GM18867 (cell line): ENCODE measurements around the gene PANK4.
A peak's percentile ranks its signal among the peaks of the same experiment; 100 is the strongest.

Experiments
- ATAC-seq: cut with Tn5 transposase; IDR thresholded peaks from one replicate; pipeline ENCODE4 v1.9.1; 2021; ENCODE audit warnings: mild to moderate bottlenecking, moderate library complexity; ENCODE audit not compliant: unreplicated experiment

PANK4 gene

DNA sequence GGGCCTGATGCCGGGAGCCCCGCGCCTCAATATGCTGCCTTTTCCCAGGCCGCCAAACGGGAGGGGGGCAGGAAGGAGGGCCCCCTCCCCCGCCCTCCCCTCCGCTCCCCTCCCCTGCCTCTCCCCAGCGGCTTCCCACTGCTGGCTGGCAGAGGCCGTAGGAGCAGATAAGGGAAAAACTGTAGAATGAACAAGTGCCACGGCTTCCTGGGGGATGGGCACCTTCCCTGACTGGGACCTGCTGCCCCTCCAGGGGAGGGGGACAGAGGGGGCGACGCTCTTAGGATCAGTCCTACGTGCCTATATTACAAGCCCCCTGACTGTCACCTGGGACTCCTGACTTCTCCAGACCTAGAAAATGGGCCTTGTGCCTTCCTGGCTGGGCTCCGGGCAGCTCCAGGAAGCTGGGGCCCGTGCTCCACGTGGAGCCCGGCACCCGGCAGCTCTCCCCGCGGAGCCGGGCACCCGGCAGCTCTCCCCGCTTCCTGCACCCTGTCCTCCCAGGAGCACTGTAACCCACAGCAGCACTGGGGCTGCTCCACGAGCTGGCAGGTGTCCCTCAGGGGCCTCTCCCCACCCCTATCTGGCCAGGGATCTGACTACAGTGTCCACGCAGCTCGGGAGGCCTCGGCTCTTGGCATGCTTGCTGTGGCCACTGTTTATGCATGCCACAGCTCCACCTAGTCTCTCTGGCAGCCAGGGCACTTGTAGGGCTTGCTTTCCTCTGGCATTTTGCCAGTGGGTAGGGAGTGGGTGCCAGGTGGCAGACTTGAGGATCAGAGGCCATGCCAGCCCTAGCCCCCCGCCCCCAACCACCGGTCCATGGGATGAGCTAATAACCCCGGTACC is 4.3 kb upstream of the PANK4 start:
- ATAC-seq: no peak

DNA sequence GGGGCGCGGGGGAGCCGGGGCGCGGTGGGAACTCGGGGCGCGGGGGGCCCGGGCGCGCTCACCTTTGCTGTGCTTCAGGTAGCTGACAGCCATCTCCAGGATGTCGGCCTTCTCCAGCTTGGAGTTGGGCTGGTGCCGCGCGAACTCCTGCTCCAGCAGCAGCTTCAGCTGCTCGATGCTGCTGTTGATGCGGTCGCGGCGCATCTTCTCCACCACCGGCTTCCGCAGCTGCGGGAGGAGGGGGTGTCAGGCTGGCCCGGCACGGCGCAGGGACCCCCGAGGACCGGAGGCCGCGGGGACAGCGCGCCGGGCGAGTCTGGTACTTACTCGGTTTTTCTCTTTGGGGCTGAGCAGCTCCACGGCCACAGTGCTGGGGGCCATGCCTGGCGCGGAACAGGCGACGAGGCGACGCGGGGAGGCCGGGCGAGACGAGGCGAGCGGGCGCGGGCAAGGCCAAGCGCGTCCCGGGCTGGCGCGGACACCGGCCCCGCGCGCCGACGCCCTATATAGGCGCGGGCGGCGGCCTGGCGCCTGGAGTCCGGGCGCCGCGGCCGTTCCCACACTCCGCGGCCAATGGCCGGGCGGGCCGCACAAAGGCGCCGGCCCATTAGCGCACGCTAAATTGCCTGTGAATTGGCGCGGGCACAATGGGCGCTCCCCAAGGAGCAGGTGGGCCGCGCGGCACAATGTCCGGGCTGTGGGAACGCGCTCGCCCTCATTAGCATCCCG is 3.6 kb upstream of the PANK4 start, which contains the start of gene HES5:
TSS of gene HES5 (minus strand) at position 480 of the 729 bp plus-strand sequence. CDS start at position 381, 99 bp downstream.
- no peak for ATAC-seq

DNA sequence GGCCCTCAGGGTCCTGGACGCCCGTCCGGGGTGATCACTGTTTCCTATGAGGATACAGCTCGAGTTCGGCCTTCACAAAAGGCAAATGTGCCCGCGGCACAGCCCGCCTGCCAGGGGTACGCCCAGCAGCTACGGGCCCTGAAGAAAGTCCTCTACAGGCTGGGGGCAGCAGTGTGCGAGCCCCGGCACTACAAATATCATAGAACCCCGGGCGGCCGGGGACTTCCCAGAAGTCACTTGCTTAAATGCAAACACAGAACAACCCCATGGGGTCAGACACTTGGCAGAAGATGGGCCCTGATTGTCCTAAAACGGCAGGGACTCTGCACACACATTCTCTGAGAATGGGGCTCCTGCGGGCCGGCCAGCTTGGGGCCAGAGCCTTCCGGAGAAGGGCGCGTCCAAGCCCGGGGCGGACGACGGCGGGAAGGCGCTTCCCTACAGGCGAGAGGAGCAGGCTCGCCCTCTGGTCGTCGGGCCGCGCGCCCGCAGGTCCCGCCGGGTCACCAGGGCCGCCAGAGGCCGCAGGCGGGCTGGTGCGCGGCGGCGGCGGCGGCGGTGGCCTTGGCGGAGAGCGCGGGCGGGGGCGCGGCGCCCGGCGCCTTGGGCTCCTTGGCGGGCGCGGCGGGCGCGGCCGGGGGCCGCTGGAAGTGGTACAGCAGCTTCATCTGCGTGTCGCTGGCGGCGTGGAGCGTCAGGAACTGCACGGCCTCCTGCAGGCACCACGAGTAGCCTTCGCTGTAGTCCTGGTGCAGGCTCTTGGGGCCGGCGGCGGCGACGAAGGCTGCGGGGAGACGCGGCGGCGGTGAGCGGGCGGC is 2.8 kb upstream of the PANK4 start:
- no peak for ATAC-seq

DNA sequence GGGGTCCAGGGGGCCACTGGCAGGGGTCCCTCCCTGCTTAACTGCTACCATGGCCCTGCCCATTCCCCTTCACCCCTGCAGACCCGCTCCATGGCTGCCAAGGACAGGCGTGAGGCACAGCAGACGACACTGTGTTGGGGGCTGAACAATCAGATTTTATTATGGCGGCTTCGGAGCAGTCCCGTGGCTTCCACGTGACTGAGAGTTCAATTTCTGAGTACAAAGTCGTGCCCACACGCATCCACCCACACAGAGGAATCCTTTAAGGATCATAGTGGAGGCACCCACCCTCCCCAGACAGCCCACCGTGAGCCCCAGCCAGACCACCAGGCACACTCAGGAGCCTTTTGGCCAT is 2.2 kb upstream of the PANK4 start:
- no peak for ATAC-seq

DNA sequence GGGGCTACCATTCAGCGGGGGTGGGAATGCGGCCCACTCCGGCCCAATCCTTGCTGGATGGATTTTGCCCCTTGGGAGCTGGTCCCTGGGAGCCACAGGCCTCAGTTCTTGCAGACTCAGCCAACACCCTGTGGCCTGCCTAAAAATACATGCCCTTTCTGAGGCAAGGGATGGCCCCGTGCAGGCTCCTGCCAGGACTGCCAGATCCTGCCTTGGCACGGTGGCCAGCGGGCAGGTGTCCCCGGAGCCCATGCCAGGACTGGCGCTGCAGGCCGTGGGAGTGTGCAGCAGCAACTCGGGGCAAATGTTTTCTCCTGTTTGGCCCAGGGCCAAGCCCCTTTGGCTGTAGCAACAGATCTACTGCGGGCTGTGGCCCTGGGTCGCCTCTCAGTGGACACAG is 1.6 kb upstream of the PANK4 start:
- no peak for ATAC-seq

DNA sequence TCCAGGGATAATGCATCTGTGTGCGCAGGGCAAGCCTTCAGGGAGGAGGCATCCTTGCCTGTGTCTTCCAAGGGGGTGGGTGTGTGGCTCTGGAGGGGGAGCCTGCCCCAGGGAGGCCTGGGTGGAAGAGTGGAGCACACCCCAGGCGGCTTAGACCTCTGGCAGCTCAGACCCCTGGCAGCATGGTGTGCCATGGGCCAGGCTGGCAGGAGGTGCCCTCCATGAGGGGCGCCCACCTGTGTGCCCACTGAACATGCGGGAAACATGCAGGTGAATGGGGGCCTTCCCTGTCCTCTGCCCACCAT is 1.1 kb upstream of the PANK4 start:
- no peak for ATAC-seq

DNA sequence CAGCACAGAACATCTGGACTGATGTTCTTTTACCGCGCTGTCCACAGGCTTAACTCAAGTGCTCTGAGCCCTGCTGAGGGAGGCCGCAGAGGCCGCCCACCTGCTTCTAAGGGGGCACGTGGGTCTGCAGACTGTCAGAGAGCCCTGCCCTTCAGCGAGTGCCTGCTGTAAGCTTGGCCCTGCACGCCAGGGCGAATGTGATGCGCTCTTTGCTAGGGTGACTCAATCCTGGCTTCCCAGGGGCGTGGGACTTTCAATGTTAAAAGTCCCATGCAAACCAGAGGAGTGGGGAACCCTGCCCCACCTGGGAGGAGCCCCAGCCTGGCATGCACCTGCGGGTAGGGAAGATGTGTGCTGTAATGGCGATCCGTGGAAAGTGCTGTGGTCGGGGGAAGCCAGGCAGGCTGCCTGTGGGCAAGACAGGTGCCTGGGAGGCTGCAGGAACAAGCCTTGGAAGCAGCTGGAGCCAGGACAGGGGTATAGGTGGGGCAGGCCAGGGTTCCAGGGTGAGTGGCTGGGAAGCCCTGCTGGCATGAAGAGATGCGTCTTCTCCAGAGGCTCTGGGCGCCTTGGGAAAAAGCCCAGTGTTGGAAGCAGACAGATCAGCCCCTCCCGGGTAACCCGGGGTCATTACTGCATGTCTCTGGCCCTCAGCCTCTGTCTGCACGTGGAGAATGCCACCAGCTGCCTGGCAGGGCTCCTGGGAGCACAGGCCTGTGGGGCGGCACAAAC is 594 bp upstream of the PANK4 start:
- peak; percentile 25 for ATAC-seq

DNA sequence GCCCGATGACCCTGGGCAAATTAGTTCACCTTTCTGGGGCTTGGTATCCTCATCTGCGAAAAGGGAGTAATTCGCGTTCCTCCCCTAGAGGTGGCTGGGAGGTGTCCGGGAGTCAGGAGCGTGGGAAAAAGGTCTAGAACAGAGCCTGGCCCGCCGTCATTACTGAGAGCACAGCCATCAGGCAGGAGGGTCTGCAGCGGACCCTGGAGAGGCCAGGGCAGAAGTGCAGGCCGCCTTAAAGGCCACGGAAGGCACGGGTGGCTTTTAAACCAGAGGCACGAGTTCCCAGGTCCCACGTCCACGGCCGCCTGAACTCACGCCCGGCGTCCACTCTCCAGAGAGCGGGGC is 850 bp downstream of the PANK4 start:
- no peak for ATAC-seq

DNA sequence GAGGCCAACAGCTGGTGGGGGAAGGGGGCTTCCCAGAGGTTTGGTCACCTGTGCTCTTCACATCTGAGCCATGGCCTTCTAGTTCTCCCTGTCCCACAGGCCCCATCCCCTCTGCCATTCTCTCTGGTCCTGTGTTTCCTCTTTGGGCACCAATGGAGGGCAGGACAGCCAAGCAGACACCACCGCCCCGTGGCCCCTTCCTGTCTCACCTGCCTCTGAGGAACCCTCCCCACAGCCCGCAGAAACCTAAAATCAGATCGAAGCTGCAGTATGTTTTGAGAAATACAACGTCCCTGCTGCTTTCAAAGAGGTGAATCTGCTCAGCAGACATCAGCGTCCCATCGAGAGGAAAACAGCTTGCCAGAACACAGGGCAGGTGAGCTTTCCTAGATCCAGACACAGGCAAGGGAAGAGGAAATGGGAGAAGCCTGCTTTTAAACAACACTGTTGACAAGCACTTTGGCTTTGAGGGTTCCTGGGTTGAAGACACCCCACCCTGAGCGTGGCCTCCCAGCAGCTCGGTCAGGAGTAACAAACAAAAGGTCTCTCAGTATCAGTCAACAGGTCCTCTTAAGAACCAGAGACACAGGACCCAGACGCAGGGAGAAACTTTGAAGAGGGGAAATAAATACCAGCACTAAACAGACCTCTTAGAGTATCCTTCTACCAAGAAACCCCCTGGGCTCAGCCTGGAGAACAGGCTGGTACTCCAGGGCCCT is 2.3 kb downstream of the PANK4 start:
- no peak for ATAC-seq

DNA sequence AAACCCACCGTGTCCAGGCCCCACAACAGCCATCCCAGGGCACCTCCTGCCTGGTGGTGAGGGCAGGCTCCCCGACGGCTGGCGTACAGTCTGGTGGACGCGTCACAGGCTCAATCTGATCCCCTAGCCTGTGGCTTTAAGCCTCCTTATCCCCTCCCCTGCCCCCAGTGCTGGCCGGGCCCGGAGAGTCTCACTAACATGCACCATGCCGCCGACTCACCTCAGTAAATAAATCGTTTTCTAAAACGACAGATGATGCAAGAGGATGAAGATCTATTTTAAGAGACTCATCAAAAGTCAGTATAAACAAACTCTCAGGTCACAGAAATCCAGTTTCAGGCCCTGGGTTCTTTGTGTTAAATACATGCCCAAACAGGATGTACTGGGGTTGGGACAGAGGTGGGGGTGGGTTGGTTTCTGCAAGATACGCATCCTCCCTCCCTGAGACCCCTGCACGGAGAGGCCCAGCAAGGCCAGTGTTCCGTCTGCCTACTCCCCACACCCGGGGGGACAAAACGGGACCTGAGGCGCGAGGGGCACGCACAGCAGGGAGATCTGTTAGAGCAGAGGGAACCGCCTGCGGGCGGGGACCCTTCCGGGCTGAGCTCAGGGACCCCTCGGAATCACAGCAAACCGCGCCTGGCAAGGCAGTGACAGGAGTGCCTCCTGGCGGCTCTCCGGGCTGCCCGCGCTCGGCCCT is 3.1 kb downstream of the PANK4 start:
- no peak for ATAC-seq

DNA sequence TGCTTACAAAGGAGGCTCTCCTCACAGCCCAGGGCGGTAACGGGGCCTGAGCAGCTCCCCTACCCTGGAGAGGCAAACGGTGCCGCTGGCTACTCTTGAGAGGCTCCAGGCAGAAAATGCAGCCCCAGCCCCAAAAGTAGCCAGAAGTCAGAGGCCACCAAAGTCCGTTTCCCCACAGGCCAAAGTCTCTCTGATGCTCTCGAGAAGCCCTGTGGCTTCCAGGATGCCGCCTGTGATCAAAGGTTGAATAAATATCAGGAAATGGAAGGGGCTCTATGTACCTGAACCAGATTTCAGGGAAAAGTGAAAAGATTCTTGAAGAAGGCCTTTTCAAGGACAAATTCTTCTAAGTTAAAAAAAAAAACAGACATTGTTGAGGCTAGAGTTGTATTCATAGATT is 4.2 kb downstream of the PANK4 start:
- ATAC-seq: no peak

DNA sequence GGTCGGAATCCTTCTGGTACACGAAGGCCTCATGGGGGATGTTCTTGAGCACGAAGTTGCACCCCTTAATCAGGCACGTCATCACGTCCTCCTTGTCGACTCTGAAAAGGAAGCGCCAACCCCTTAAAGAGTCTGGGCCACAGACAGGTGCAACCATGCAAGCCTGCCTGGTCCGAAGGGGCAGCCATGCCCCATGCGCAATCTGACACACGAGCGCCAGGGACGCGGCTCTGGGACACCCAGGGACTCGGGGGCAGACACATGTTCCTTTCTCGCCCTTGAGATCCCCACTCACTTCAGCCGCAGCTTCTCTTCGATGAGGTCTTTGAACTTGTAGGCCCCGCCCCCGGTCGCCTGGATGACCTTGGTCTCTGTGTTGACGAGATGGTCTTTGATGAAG is 5.6 kb downstream of the PANK4 start:
- no peak for ATAC-seq

DNA sequence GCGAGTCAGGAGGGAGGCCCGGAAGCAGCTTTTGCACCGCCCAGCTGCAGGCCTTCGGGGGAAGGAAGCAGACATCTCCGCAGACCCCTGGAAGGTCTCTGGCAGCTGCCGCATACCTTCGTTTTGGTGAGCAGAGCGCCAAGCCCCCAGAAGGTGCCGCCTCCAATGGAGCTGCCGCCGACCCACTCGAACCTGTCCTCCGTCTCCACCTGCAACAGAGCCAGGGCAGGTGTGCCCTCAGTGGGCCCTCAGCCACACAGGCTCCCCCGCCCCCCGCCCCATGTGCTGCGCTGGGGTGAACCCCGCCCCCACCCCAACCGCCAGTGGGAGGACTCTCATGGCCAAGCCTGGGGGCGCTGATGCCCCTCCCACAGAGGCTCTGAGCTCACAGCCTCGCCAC is 6.2 kb downstream of the PANK4 start:
- no peak for ATAC-seq

DNA sequence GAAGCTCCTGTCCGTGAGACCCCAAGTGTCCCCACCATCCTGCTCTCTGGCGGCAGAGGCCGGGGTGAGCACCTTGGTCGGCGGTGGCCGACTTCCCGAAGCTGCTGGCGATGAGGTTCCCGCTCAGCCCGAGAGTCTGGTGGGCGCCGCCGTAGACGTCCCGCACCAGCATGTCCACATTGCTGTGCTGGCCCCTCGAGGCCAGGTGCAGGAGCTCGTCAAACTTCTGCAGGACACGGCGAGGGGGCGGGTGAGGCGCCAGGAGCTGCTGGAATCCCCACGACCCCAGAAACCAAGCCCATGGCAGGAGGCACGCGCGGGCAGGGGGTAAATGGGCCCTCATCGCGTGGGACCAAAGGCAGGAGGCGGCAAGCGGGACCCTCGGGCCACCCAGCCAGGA is 6.7 kb downstream of the PANK4 start:
- ATAC-seq: no peak

DNA sequence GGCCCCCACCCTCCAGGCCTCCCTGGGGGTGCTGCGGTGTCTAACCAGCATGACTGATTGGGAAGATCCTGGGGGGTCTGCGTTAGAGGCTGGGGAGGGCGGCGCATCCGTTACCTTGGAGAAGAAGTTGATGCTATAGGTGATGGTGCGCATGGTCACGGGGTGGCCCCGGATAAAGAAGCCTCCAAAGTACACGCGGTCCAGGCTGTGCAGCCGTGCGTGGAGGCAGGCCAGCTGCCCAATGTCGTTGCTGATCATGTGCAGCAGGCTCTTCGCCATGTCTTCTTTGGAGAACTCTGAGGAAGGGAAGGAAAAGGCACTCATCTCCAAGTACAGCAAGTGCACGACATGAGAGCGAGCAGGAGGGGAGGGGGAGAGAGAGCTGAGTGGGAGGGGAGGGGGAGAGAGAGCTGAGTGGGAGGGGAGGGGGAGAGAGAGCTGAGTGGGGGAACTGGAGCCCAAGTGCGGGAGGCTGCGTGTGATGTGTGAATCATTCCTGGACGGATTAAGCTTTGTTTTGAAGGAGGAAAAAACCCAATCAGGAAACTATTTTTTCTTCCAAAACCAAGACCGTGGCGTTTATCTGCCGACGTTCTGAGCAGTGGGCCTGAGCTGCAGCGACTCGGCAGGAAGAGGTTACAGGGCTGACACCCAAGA is 7.2 kb downstream of the PANK4 start:
- ATAC-seq: no peak

DNA sequence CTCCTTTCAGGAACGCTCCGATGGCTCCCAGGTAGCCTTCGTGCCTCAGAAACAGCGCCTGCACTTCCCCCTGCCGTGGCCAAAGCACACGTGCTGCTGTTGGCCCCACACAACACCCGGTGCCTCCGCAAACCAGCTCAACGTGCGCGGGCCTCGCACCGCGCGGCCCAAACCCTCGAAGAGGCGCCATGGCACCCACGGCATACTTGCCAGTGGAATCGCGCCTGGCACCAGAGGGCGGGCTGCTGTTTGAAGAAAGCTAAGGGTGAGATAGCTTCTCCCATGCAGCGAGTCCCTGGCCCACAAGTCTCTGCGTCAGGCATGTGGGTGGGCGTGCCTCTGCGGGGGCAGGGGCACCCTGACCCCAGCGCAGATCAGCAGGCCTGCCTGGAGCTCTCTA is 7.9 kb downstream of the PANK4 start:
- ATAC-seq: no peak

DNA sequence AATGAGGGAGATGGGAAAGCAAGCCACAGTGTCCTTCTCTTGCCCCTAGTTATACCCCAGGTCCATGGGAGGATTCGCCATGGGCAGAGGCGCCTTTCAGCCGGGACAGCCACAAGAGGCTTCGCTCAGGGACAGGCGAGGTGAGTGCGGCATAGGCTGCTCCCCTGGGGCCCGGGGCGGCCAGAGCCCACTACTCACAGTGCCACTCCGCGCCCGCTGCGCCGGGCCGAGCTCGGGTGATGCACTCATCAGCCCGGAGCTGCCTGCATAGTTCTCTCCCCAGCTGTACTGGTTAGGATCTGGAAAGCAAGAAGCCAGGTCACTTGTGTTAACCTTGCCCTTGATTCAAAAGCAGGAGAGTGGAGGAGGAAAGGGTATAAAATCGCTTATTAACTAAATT is 8.4 kb downstream of the PANK4 start:
- no peak for ATAC-seq

DNA sequence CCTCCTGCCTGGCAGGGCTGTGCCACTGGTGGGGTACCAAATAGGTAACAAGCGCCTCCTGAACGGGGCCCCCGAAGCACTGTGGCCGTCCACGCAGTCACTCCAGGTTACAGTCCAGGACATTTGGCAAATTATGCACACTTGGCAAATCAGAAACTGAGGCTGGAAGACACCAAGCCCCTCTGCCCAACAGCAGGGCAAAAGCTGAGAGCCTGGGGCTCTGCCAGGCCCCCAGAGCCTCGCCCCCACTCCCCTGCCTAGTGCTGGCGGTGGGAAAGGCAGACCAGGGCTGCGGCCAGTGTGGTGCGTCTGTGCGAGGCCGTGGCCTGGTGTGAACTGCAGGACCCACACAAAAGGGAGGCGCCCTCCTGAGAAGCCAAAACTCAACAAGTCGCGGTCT is 9.4 kb downstream of the PANK4 start:
- ATAC-seq: no peak

DNA sequence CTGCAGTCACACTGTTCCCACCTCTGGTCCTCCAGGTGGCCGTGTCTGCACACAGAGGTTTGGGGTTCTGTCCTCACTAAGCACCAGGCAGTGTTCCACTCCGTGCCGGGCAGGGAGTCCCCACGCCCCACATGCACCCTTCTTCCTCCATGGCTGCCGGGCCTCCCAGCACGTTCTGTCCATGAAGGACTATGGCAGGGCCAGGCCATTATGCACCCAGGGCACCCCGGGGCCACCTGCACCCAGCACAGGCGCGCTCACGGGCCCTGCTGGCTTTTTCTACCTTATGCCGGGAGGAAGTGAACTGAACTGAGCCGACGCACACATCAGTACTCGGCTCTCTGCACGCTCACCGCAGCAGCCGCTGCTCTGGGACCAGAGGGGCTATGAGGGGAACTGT is 10.3 kb downstream of the PANK4 start:
- no peak for ATAC-seq

DNA sequence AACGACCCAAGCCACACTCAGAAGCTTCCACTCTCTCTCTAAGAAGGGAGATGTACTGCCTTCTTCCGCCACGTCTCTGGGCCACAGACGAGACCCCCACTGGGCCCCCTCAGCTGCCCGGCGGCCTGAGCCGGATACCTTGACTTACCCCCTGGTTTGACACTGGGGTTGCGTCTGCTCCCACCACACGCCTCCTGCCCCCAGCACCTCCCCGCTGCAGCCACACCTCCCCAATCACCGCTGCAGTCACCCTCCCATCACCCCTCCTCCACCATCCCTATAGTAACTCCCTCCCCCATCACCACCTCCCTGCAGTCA is 10.7 kb downstream of the PANK4 start:
- no peak for ATAC-seq
